LNCAP (cell line): ENCODE results near the gene SLC1A7.

ENCODE experiments used
- TF ChIP-seq, protein P1 (sequence below): fragments of 450-650 bp; IDR thresholded peaks from 2 replicates; pipeline ENCODE4 v1.5.1; 2017; ENCODE audit warnings: mild to moderate bottlenecking

Gene SLC1A7

DNA sequence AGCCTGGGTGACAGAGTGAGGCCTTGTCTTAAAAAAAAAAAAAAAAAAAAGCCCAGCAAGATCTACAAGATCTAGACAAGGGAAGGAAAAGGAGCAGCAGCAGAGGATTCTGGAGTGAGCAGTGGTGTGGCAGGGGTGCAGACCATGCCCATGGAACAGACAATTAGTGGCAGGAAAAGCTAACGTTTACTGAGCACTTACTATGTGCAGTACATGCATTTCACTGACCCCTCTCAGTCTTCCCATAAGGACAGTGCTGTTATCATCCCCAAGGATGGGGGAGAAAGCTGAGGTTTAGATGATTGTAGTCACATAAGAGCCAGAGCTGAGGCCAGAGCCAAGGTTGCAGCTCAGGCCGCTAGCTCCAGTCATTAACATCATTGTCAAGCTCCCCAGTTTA, 74.6 kb downstream of the SLC1A7 start:
- TF ChIP-seq, protein P1, sequence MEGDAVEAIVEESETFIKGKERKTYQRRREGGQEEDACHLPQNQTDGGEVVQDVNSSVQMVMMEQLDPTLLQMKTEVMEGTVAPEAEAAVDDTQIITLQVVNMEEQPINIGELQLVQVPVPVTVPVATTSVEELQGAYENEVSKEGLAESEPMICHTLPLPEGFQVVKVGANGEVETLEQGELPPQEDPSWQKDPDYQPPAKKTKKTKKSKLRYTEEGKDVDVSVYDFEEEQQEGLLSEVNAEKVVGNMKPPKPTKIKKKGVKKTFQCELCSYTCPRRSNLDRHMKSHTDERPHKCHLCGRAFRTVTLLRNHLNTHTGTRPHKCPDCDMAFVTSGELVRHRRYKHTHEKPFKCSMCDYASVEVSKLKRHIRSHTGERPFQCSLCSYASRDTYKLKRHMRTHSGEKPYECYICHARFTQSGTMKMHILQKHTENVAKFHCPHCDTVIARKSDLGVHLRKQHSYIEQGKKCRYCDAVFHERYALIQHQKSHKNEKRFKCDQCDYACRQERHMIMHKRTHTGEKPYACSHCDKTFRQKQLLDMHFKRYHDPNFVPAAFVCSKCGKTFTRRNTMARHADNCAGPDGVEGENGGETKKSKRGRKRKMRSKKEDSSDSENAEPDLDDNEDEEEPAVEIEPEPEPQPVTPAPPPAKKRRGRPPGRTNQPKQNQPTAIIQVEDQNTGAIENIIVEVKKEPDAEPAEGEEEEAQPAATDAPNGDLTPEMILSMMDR, result no peak

DNA sequence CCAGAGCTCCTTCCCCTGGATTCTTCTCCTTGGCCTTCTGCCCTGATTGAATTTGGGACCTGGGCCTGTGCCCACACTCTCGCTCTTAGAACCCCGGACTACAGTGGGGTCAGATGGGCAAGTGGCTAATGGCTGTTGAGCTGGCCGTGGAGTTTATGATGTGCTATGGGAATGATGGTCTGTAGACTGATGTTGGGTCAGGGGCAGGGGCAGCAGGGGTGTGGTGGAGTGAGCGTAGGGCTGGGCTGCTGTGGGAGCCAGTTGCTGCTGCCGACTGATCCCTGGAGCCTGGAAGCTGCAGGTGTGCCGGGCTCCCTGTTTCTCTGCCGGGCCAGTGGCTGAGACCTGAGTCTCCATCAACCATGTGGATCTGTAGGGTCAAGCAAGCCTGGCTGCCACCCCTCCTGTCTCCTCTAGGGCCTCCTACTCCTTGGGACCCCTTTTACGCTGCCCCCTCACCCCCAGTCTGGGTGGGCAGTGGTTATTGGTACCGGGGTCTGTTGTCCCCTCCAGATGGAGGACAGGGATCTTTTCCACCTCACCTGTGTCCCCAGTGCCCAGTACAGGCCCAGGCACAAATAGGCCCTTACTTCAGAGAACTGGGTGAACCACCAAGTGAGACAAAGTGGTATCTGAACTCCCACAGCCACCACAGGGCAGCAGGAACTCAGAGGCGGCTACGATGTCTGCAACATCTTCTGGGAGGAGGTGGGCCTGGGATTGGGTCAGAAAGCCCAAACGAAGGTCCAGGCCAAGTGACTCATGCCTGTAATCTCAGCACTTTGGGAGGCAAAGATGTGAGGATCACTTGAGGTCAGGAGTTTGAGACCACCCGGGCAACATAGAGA, 75.3 kb downstream of the SLC1A7 start:
- TF ChIP-seq, protein P1, result no peak

DNA sequence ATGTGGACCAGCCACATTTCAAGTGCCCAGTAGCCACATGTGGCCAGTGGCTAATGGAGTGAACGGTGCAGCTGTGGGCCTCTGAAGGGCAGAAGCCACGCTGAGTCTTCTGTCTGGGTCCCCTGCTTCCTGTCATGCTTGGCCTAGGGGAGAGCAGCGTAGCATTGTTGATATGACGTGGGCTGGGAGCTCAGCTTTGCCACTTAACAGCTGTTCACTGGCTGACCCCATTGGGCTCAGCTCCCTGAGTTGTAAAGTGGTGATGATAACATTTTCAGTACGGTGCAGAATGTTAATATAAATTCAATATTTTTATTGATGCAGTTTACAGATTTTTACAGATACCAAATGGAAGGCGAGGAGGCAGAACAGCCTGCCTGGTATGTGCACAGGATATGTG, 76.0 kb downstream of the SLC1A7 start:
- TF ChIP-seq, protein P1, result no peak

DNA sequence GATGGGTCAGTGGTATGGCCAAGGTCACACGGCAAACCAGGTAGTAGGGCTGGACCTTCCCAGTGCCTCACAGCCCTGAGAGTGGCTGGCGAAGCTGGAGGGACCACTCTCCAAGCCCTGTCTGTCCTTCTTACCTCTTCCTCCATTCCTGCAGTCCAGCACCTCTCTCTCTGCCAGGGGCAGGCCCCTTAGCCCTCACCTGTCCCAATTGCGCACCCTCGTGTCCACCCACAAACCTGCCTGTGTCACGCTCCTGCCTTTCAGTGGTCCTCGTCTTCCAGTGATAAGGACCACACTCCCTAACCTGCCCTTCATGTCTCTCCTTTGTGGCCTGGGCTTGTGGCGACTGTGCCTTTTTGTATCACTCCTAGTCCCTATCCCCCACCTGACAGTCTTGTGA, 77.0 kb downstream of the SLC1A7 start:
- TF ChIP-seq, protein P1, result no peak

DNA sequence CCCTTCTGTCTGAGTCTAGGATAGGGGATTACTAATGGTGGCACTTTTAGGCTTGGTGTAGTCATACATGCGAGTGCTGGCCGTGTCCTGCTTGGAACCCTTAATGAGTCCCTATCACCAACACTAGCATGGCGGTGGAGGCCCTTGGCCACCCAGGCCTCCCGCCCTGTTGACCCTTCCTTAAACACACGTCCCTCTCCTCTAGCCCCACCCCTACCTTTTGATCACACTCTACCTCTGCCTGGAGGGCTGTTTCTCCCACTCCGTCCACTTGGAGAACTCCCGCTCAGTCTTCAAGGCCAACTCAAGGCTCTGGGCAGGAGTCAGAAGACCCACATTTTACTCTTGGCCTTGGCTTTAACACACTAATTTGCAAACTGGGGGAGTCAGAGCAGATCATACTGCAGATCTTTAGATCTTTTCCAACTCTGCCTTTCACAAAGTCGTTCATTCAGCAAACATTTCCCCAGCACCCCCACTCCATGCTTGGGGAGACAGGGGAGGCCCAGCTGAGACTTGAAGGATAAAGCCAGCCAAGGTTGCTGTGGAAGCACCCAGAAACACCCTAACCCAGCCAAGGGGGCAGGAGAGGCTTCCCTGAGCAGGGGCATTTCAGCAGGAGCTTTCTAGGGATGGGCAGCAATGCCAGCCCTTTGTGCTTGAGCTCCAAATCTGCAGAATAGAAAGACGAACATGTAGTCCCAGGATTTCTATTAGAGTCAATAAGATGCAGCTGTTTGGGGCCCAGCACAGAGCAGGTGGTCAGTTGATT, 78.5 kb downstream of the SLC1A7 start:
- TF ChIP-seq, protein P1, result no peak

DNA sequence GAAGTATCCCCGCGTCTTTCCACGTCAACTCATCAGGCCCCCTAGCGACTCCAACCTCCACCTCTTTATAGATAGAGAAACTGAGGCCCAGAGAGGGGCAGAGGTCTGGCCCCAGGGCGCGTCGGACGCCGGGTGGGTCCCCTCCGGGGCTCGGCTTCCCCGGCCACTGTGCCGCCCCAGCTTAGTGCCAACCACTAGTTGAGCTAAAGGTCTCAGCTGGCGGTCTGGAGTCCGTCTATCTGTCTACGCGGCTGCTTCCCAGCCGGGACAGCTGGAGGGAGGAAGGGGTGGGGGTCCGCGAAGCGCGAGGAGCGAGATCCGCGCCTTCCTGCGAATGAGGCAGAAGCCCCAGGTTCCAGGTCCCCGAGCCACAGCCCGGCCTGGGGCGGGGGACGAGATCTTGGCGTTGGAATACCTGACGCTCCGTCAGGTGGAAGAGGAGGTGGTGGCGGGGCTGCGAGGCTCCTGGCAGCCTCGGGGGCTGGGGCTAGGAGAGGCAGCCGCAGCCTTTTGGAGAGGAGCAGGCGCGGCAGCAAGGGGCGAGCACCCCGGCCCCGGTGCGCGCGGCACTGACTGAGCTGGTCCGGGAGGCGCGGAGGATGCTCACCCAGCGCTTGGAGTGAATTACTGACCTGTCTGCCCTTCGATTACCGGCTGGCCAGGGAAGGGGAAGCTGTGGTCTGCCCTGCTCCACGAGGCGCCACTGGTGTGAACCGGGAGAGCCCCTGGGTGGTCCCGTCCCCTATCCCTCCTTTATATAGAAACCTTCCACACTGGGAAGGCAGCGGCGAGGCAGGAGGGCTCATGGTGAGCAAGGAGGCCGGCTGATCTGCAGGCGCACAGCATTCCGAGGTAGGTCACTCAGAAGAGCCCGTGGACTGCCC, 79.5 kb downstream of the SLC1A7 start:
- TF ChIP-seq, protein P1, result no peak
